ENCODE measurements around the gene APOC3.
A peak's percentile ranks its signal among the peaks of the same experiment; 100 is the strongest.

APOC3 gene

GRCh38 chr11:116849486-116849885 lies 19.8 kb downstream of the APOC3 start:
- Histone ChIP-seq H3K27ac (no peak overlapping the region), H3K4me3 (no peak overlapping the region), H3K9me3 (no peaks in the 10 kb centered on the region), H3K4me1 (peaks cover 0 to 17% (median 7%) of the 10 kb centered on the region in 4 donors), H3K27me3 (no peaks in the 10 kb centered on the region), H3K36me3 (peaks cover 51 to 56% (median 51%) of the 10 kb centered on the region in 3 donors)
- intact Hi-C loops (cut with DNase I; ENCODE audit: low total_unique reads), result no loop called here
- no peak for DNase-seq
- TF ChIP-seq, protein P1, sequence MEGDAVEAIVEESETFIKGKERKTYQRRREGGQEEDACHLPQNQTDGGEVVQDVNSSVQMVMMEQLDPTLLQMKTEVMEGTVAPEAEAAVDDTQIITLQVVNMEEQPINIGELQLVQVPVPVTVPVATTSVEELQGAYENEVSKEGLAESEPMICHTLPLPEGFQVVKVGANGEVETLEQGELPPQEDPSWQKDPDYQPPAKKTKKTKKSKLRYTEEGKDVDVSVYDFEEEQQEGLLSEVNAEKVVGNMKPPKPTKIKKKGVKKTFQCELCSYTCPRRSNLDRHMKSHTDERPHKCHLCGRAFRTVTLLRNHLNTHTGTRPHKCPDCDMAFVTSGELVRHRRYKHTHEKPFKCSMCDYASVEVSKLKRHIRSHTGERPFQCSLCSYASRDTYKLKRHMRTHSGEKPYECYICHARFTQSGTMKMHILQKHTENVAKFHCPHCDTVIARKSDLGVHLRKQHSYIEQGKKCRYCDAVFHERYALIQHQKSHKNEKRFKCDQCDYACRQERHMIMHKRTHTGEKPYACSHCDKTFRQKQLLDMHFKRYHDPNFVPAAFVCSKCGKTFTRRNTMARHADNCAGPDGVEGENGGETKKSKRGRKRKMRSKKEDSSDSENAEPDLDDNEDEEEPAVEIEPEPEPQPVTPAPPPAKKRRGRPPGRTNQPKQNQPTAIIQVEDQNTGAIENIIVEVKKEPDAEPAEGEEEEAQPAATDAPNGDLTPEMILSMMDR (IDR thresholded peaks at IDR 0.05), result no peak

- intact Hi-C loops (cut with DNase I; ENCODE audit: low total_unique reads), result no loop called here
- Histone ChIP-seq H3K4me3 (no peak overlapping the region), H3K9me3 (no peaks in the 10 kb centered on the region), H3K4me1 (peaks cover 0 to 17% (median 7%) of the 10 kb centered on the region in 4 donors), H3K27ac (peak overlapping the region in 1 of 2 donors; percentile 46), H3K36me3 (peaks cover 32 to 52% (median 37%) of the 10 kb centered on the region in 3 donors), H3K27me3 (no peaks in the 10 kb centered on the region)
- DNase-seq, result peak in 1 of 2 donors; percentile 66
- TF ChIP-seq, protein P1 (IDR thresholded peaks at IDR 0.05), result no peak
Measured at GRCh38 chr11:116851626-116852025, 21.9 kb downstream of the APOC3 start.

GRCh38 chr11:116852261-116853031 lies 22.7 kb downstream of the APOC3 start:
- Histone ChIP-seq H3K4me3 (no peak overlapping the region), H3K4me1 (peaks cover 0 to 17% (median 7%) of the 10 kb centered on the region in 4 donors), H3K9me3 (no peaks in the 10 kb centered on the region), H3K36me3 (peaks cover 28 to 52% (median 37%) of the 10 kb centered on the region in 3 donors), H3K27ac (peak overlapping the region in 1 of 2 donors; percentile 46), H3K27me3 (no peaks in the 10 kb centered on the region)
- DNase-seq, result peak in 1 of 2 donors; percentile 58
- TF ChIP-seq, protein P1 (IDR thresholded peaks at IDR 0.05), result no peak
- intact Hi-C loops (cut with DNase I; ENCODE audit: low total_unique reads), result no loop called here

DNA sequence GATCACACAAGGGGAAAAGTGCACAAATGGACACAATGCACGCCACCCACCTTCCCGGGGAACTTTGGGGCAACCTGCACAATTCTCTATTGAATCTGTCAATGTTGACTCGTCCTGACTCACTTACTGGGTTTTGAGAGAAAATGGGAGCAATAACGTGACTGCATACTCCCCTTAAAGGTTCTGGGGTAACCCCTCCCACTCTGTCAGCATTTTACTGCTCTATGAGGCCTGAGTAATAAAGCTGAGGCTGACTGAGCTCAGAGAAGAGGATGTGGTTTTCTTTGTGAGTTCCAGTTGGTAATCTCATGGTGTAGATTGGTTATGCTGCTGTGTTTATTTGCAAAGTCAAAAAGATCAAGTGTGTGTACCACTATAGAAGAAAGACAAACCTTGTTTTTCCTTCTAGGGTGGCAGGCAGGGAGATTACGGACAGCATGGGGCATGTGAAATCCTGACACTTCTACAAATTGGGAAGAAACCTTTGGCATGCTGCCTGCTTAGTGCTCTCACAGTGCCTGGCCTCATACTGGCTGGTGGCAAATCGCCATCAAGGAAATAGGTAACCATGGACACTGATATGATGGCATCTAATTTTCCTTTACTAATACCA lies 23.9 kb downstream of the APOC3 start:
- Histone ChIP-seq H3K27ac (no peak overlapping the region), H3K36me3 (peaks cover 30 to 52% (median 38%) of the 10 kb centered on the region in 3 donors), H3K4me3 (no peak overlapping the region), H3K9me3 (no peaks in the 10 kb centered on the region), H3K27me3 (no peaks in the 10 kb centered on the region), H3K4me1 (peaks cover 0 to 17% (median 7%) of the 10 kb centered on the region in 4 donors)
- DNase-seq, result no peak
- intact Hi-C loops (cut with DNase I; ENCODE audit: low total_unique reads), result no loop called here
- TF ChIP-seq, protein P1 (IDR thresholded peaks at IDR 0.05), result no peak

DNA sequence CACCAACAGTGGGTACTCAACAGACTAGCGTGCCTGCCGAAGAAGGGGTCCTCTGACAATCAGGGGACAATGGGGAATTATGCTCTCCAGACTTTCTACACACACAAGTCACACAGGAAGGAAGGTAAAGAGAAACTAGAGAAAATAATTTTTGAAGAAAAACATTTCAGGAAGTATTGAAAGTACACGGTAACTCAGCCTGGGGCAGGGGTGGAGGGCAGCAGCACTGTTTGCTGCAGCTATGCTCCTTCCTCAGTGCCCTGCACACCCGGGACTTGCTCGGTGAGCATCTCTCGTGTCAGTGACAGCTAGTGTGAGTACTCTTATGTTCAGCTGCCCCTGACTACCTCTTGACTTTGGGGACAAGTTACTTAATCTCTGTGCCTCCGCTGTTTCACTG lies 25.7 kb downstream of the APOC3 start:
- H3K36me3 ChIP-seq, result peaks cover 40 to 55% (median 46%) of the 10 kb centered on the region in 3 donors
- H3K27me3 ChIP-seq, result no peaks in the 10 kb centered on the region
- no peak overlapping the region for H3K4me3 ChIP-seq
- TF ChIP-seq, protein P1 (IDR thresholded peaks at IDR 0.05), result no peak
- no peak overlapping the region for H3K27ac ChIP-seq
- H3K9me3 ChIP-seq, result no peaks in the 10 kb centered on the region
- intact Hi-C loops (cut with DNase I; ENCODE audit: low total_unique reads), result no loop called here
- no peak for DNase-seq
- peaks cover 0 to 17% (median 7%) of the 10 kb centered on the region in 4 donors for H3K4me1 ChIP-seq
